HG03139 (cell line): Measurements from ENCODE around the gene LSM7.

Source experiments
- ATAC-seq: cut with Tn5 transposase; IDR thresholded peaks from one replicate; pipeline ENCODE4 v1.9.1; 2021; ENCODE audit not compliant: unreplicated experiment

The LSM7 gene

GRCh38 chr19:2305452-2306280 is 22.7 kb downstream of the LSM7 start:
- ATAC-seq: no peak

GRCh38 chr19:2303211-2303798 is 25.1 kb downstream of the LSM7 start:
- no peak for ATAC-seq

DNA sequence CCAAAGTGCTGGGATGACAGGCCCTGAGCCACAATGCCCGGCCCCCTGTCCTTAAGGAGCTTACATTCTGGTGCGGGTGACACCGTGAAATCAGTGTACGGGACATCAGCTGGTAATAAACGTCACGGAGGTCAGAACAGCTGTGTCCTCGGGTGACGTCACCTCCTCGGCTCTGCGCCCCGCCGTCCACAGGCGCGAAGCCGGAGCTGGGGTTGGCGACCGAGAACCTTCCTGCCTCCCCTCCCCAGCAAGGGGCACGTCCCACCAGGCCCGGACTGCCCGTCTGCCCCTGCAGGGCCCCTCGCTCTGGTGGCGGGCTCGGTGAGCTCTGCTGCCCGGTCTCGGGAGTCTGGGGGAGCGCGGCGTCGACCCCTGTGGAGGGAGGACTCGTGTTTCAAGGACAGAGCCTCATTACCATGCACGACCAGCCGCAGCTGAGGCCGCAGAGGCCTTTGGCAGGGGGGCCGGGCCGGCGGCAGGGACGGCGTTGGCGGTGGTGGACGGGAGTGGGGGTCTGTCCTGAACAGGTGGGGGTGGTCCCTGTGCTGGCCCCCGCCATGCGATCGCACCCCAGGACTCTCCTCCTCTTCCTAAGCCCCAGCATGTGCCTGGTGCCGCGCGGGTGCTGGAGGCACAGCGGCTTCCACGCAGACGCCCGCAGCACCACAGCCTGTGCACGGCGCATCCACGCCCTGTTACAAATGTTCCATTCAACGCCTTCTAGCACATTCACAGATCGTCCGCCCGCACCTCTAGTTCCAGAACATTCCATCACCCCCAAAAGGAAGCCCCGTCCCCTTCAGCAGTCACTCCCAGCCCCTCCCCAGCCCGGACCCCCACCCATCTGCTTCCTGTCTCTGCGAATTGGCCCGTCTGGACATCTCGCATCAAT is 25.8 kb downstream of the LSM7 start:
- no peak for ATAC-seq

DNA sequence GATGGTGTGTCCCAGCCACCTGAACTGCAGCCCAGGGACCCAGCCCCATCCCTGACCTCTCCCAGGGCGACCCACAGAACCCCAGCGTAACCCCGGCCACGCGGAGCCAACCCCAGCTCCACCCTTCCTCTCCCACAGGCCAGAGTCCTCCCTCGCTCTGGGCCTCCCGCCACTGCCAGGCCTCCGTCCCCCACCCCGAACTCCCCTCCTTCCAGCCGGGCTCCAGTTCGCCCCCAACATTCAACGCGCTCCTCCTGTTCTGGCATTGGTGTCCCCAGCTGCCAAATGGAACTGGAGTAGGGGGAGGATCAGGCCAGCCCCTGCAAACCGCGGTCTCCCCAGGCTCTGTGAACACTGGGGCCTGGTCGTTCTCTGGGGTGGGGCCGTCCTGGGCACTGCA is 27.9 kb downstream of the LSM7 start:
- ATAC-seq: no peak

GRCh38 chr19:2296141-2296540 is 32.2 kb downstream of the LSM7 start:
- no peak for ATAC-seq

- ATAC-seq: no peak
Measured at GRCh38 chr19:2294687-2295335, 33.6 kb downstream of the LSM7 start.

GRCh38 chr19:2291185-2291751 is 37.1 kb downstream of the LSM7 start:
- ATAC-seq: no peak

GRCh38 chr19:2290441-2291184 is 37.8 kb downstream of the LSM7 start:
- no peak for ATAC-seq

- ATAC-seq: no peak
Measured at GRCh38 chr19:2289714-2290435, 38.5 kb downstream of the LSM7 start.

DNA sequence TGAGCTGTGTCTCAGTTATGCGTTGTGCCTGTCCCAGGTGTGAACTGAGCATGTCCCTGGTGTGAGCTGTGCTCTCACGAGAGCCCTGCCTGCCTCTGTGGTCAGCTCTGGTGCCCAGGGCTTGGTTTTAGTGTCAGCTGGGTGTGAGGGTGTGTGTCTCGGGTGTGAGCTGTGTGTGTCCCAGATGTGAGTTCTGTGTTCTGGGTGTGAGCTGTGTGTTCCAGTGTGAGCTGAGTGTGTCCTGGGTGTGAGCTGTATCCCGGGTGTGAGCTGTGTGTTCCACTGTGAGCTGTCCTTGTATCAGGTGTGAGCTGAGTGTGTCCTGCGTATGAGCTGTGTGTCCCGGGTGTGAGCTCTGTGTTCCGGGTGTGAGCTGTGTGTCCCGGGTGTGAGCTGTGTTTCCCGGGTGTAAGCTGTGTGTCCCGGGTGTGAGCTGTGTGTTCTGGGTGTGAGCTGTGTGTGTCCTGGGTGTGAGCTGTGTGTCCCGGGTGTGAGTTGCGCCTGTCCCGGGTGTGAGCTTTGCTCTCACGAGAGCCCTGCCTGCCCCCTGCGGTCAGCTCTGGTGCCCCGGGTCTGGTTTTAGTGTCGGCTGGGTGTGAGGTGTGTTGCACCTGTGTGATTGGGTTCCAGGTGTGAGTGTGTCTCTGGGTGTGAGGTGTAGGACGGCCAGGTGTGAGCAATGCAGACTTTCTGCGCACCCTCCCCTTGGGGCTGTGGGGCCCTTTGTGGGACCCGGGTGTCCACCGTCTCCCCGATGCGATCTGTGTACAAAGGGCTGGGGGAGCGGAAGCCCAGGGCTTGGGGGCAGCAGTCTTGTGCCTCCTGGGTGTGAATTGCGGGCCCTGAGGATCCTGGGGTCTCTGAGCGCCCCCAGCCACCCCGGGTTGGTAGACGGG is 39.3 kb downstream of the LSM7 start:
- ATAC-seq: no peak

DNA sequence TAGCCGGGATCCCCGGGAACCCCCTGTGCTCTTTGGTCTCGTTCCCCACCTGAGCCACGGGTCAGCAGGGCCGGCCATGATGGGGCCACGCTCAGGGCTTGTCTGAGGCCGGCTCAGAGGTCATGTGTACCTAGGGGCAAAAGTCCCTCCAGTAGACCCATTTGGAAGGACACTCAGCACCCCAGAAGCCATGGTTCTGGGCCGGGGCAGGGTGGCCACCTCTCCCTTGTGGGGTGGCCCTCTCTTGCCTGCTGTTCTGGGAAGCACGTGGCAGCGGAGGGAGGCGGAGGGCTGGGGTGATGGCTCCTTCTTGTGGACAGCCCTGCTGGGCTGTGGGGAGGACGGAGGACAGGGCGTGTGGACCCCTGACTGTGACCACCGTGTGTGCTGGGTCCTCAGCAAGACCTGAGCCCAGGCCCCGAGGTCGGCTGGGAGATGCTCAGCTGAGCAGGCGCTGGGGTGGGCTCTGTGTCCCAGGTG is 40.0 kb downstream of the LSM7 start:
- no peak for ATAC-seq

GRCh38 chr19:2287585-2288337 is 40.6 kb downstream of the LSM7 start:
- no peak for ATAC-seq

- ATAC-seq: no peak
Measured at GRCh38 chr19:2286402-2287140, 41.8 kb downstream of the LSM7 start.

GRCh38 chr19:2283835-2284507 is 44.4 kb downstream of the LSM7 start:
- ATAC-seq: no peak

DNA sequence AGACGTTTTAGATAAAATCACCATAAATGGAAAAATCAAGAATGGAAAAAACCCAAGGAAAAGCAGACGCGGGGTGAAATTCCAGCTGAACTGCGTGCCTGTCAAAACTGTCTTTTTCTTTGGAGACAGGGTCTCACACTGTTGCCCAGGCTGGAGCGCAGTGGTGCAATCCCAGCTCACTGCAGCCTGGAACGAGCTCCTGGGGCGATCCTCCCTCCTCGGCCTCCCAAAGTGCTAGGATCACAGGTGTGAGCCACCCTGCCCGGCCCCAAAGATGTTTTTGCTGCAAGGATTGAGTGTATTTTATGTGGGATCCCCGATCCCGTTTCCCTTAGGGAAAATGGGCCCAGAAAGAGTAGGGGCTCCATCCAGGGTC is 45.5 kb downstream of the LSM7 start:
- no peak for ATAC-seq

DNA sequence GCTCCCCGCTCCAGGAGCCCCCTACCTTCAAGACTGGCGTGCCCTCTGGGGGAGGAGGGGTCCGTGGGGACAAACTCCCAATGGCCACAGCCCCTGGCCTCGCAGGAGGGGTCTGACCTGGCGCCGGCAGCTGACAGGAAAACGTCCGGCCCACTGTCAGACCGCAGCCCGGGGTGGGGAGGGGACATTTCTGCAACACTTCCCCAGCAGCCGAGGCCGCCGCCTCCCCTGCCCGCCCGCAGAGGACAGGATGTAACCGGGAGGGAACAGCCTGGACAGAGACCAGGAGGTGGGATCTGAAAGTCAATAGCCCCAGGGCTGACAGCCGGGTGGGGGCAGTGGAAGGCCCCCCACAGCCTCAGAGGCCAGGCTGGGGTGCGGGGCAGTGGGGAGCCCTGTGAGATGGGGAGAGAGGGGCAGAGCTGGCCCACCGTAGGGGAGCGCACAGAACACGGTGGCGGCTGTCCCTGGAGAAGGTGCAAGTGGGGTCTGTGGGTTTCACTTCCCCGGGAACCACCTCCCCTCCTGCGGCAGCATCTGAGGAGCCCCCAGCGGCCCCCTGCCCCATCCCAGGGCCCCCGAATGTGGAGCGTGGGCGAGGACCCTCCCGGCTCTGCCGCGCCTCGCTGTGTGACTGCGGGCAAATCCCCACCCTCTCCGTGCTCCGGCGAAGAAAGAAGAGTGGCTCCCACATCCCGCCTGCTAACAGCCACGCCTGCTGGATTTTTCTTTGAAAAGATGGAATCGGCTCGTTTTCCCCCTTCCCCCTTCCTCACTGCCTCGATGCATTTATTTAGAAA is 46.1 kb downstream of the LSM7 start, which contains the start of gene PEAK3:
TSS of gene PEAK3 (minus strand) at position 114 of the 800 bp plus-strand sequence. CDS start 1,244 bp downstream, outside the sequence.
- ATAC-seq: no peak
